SKM-1 (cell line): ENCODE results near the gene HES4.

ENCODE experiments used
- DNase-seq: peaks from one replicate; lab custom pipeline; 2025; ENCODE audit not compliant: unreplicated experiment; lab: John Stamatoyannopoulos, UW

The HES4 gene

GRCh38 chr1:953524-954320 lies 46.2 kb downstream of the HES4 start:
- DNase-seq = no peak

GRCh38 chr1:952603-953002 lies 47.3 kb downstream of the HES4 start:
- no peak for DNase-seq

- no peak for DNase-seq
These were observed 47.7 kb downstream of the HES4 start for GRCh38 chr1:952201-952600.

- DNase-seq = no peak
These were observed 48.5 kb downstream of the HES4 start for GRCh38 chr1:951364-951763.

- DNase-seq = no peak
These were observed 49.0 kb downstream of the HES4 start for GRCh38 chr1:950881-951280.

GRCh38 chr1:950268-950667 lies 49.6 kb downstream of the HES4 start:
- DNase-seq = no peak
